Osteocyte (in vitro differentiated cells): ENCODE data around the gene CYBC1. TPM values are rescaled to one million over a fixed set of nuclear protein-coding genes. Genes with fewer than 3 reads are reported as not detected.

Experiments used
- DNase-seq: peaks from one replicate; pipeline ENCODE4 v3.0.0; 2021; ENCODE audit warnings: mixed read lengths; ENCODE audit not compliant: unreplicated experiment; ENCODE audit errors: extremely low spot score
- H3K27ac Mint-ChIP-seq: one replicate; pipeline ENCODE4 v1.8.0; 2021; ENCODE audit warnings: mild to moderate bottlenecking, mixed read lengths; ENCODE audit not compliant: unreplicated experiment
- H3K27me3 Mint-ChIP-seq: one replicate; pipeline ENCODE4 v1.8.0; 2021; ENCODE audit warnings: mixed read lengths; ENCODE audit not compliant: unreplicated experiment
- H3K36me3 Mint-ChIP-seq: one replicate; pipeline ENCODE4 v1.8.0; 2021; ENCODE audit warnings: mixed read lengths; ENCODE audit not compliant: unreplicated experiment
- H3K4me1 Mint-ChIP-seq: one replicate; pipeline ENCODE4 v1.8.0; 2021; ENCODE audit warnings: mixed read lengths; ENCODE audit not compliant: unreplicated experiment
- H3K4me3 Mint-ChIP-seq: one replicate; pipeline ENCODE4 v1.8.0; 2021; ENCODE audit warnings: mild to moderate bottlenecking, moderate library complexity, mixed read lengths; ENCODE audit not compliant: unreplicated experiment
- H3K9me3 Mint-ChIP-seq: one replicate; pipeline ENCODE4 v1.8.0; 2021; ENCODE audit warnings: mixed read lengths; ENCODE audit not compliant: unreplicated experiment
- total RNA-seq: library from RNA; stranded (reverse); gene quantifications from 2 replicates; pipeline ENCODE4 v1.2.1, GENCODE V29; 2021
- TF ChIP-seq, protein P1 (sequence below): fragments of 200-600 bp; sonication (generic); IDR thresholded peaks from 2 replicates; pipeline ENCODE4 v1.5.0; 2021; ENCODE audit warnings: antibody characterized with exemption, mild to moderate bottlenecking, moderate library complexity

CYBC1 gene
- total RNA-seq, 1 donor from 2014 or later, result 78.7 TPM

DNA sequence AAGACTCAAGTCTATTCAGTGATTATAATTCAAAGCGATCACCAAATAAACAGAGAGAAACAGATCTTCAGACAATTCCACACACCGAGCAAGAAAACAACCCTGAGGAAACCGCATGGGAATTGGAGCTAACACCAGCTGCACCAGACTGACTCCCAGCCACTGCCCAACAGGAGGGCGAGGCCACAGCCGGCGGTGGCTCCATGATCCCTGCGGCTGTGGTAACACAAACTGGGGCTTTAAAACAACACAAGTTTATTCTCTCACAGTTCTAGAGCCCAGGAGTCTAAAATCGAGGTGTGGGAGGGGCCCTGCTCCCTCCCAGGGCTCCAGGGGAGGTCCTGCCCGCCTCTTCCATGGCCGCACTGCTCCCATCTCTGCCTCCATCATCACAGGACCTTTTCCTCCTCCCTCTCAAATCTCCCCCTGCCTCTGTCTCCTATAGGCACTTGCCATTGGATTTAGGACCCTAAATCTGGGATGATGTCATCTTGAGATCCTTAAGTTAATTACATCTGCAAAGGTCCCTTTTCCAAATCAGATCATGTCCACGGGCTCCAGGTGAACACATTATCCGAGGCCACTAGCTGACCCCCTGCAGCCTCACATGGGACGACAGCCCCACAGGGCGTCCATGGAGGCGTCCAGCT is 42.1 kb downstream of the CYBC1 start:
- peaks cover 6% of the 10 kb centered on the region for H3K36me3 Mint-ChIP-seq
- H3K27ac Mint-ChIP-seq, result no peak overlapping the region
- no peaks in the 10 kb centered on the region for H3K27me3 Mint-ChIP-seq
- H3K4me1 Mint-ChIP-seq, result peaks cover 16% of the 10 kb centered on the region
- TF ChIP-seq, protein P1, sequence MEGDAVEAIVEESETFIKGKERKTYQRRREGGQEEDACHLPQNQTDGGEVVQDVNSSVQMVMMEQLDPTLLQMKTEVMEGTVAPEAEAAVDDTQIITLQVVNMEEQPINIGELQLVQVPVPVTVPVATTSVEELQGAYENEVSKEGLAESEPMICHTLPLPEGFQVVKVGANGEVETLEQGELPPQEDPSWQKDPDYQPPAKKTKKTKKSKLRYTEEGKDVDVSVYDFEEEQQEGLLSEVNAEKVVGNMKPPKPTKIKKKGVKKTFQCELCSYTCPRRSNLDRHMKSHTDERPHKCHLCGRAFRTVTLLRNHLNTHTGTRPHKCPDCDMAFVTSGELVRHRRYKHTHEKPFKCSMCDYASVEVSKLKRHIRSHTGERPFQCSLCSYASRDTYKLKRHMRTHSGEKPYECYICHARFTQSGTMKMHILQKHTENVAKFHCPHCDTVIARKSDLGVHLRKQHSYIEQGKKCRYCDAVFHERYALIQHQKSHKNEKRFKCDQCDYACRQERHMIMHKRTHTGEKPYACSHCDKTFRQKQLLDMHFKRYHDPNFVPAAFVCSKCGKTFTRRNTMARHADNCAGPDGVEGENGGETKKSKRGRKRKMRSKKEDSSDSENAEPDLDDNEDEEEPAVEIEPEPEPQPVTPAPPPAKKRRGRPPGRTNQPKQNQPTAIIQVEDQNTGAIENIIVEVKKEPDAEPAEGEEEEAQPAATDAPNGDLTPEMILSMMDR, result no peak
- no peak overlapping the region for H3K4me3 Mint-ChIP-seq
- H3K9me3 Mint-ChIP-seq, result no peaks in the 10 kb centered on the region
- no peak for DNase-seq

DNA sequence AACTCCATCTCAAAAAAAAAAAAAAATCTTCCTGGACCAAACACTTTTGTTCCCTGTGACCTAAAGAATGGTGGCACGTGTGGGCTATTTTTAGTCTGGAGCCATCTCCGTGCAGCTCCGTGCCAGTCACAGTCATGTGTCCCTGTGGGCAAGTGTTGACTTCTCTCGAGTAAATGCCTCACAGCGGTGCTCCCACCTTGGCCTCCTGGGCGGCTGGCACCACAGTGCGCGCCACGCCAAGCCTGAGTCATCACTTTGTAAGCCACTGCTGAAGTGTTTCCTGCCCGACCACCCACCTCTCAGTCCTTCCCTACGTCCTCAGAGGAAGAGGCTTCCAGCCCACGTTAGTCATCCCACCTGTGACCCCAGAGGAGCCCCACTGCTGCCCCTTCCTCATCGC is 43.3 kb downstream of the CYBC1 start:
- peaks cover 16% of the 10 kb centered on the region for H3K4me1 Mint-ChIP-seq
- H3K9me3 Mint-ChIP-seq, result no peaks in the 10 kb centered on the region
- TF ChIP-seq, protein P1, result no peak
- H3K36me3 Mint-ChIP-seq, result peaks cover 10% of the 10 kb centered on the region
- H3K27me3 Mint-ChIP-seq, result no peaks in the 10 kb centered on the region
- H3K27ac Mint-ChIP-seq, result peak overlapping the region; percentile 67
- DNase-seq, result no peak
- H3K4me3 Mint-ChIP-seq, result no peak overlapping the region

DNA sequence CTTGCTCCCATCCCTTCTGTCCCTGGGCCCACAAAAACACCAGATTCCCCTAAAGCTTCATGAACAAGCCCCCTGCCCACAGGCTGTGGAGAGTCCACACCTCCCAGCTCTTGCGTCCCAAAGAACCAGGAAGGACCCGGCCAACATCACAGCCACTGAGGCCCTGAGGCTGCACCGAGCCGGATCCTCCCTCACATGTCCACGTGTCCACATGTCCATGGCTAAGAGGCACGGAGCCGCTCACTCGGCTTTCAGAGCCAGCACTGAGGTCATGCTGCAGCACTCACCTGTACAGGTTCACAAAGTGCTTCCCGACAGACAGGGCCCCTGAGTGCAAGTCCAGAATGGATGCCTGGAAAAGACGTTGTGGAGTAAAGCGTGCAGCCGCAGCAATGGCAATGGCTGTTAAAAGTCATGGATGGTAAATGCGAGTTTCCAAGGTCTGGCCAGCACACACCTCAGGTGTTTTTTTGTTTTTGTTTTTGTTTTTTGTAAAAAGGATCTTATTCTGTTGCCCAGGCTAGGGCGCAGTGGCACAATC is 44.4 kb downstream of the CYBC1 start:
- Mint-ChIP-seq H3K27me3 (no peaks in the 10 kb centered on the region), H3K4me3 (no peak overlapping the region), H3K36me3 (peaks cover 13% of the 10 kb centered on the region), H3K4me1 (peaks cover 16% of the 10 kb centered on the region), H3K9me3 (no peaks in the 10 kb centered on the region), H3K27ac (no peak overlapping the region)
- DNase-seq, result no peak
- TF ChIP-seq, protein P1, result no peak

DNA sequence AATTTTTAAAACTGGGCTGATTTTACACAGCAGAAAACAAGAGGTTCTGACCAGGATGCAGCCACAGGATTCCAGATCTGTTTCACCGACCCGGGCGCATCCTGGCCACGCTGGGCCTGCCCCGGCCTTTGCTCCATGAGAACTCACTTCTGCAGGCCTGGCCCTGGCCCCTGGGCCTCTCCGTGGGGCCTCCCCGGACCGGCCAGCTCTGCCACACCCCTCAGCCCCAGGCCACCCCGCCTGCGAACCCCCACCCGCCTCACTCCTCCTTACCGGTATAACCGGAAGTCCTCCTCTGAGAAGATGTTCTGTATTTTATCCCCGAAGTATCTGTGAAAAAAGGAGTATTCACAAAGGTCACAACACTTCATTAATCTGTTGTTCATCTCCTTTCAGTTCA is 45.5 kb downstream of the CYBC1 start:
- H3K9me3 Mint-ChIP-seq, result no peaks in the 10 kb centered on the region
- H3K4me1 Mint-ChIP-seq, result peaks cover 22% of the 10 kb centered on the region
- no peak for DNase-seq
- TF ChIP-seq, protein P1, result no peak
- no peak overlapping the region for H3K27ac Mint-ChIP-seq
- H3K27me3 Mint-ChIP-seq, result no peaks in the 10 kb centered on the region
- peaks cover 15% of the 10 kb centered on the region for H3K36me3 Mint-ChIP-seq
- no peak overlapping the region for H3K4me3 Mint-ChIP-seq

DNA sequence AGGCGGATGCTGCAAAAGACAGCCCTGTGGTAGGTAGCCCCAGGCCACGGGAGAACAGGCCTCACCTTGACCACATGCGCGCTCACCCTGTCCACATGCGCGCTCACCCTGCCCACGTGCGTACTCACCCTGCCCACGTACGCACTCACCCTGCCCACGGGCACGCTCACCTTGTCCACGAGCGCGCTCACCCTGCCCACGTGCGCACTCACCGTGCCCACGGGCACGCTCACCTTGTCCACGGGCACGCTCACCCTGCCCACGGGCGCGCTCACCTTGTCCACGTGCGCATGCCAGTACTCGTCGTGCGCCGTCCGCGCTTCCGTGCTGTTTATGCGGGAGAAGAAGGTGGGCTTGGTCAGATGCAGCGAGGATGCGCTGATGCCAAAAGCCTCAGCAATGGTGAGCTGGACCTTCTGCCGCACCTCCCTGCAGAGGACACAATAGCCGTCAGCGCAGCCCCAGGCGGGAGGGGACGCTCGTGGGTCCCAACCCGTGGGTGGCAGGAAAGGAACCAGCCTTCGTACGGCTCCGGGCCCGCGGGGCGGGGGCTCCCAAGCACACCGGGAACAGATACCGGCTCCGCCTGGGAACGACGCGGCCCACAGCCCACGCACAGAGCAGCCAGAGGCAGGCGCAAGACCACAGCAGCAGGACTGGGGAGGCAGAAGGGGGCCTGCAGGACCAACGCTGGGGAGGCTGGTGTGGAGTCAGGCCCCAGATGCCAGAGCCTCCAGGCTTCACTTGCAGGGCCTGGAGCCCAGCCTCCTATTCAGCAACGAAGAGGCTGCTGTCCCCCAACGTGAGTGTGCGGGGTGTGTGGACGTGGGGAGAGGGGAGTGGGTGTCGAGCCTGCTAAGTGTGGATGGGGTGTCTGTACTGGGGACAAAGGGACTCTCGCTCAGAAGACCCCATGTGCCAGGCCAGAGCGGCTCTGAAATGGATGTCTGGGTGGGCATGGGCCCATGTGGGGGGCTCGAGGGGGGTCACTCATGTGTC is 46.6 kb downstream of the CYBC1 start:
- Mint-ChIP-seq H3K9me3 (no peaks in the 10 kb centered on the region), H3K36me3 (peaks cover 12% of the 10 kb centered on the region), H3K27me3 (no peaks in the 10 kb centered on the region), H3K27ac (no peak overlapping the region), H3K4me1 (peaks cover 33% of the 10 kb centered on the region), H3K4me3 (no peak overlapping the region)
- no peak for DNase-seq
- TF ChIP-seq, protein P1, result no peak
